ENCODE data around the gene CDC14A. TPM values are rescaled to one million over a fixed set of nuclear protein-coding genes. Genes with fewer than 3 reads are reported as not detected.

The CDC14A gene
- total RNA-seq, 2 experiments from 2014 or later, result 18.9 to 20.2 TPM

- H3K27me3 Mint-ChIP-seq, result no peaks in the 10 kb centered on the region
- ChIA-PET POLR2A (interaction anchor here (0.6 to 1.6 kb wide), 2 partner anchors 20 to 98 kb away, joined by 3 read pairs; no protein-coding TSS in a partner anchor), CTCF (interaction anchor here (1.3 to 3.7 kb wide), 4 partner anchors 11 to 99 kb away, joined by 3 to 24 read pairs (median 4); no protein-coding TSS in a partner anchor)
- H3K4me3 Mint-ChIP-seq, result no peak overlapping the region
- intact Hi-C loops (cut with micrococcal nuclease), result loop anchor here (1.0 to 10.0 kb wide), 2 partner anchors 9 to 488 kb away; partner anchors contain the start of gene SLC35A3
- H3K4me1 Mint-ChIP-seq (ENCODE audit: low read depth), result peaks cover 81% of the 10 kb centered on the region
- peak overlapping the region; percentile 77 for H3K27ac Mint-ChIP-seq
- H3K36me3 Mint-ChIP-seq, result peaks cover 31% of the 10 kb centered on the region
- DNase-seq, result no peak
- no peaks in the 10 kb centered on the region for H3K9me3 Mint-ChIP-seq
Measured at GRCh38 chr1:100452641-100453040, 100.3 kb downstream of the CDC14A start.

DNA sequence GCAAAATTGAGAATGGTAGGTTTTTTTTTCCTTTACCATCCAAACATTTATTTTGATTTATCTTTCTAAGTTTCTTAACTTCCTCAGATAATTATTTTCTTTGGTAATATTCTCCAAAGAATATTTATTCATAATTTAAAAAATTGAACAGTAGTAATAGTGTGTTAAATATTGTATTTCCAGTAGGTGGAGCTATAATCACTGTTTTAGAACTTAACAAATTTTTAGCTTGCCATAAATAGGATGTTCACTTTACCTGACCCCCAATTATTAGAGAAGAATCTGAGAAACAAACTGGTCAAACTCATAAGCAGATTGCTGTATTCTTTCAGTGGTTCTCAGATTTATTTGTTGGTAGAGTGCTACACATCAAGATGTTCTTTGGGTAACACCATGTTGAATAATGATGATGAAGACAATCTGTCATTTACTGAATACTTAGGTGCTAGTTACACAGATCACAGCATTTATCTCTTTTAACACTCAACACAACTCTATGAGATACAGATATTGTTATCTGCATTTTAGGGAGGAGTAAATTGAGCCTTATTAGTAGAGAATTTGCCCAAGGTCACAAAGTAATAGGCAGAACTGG lies 103.3 kb downstream of the CDC14A start:
- no peaks in the 10 kb centered on the region for H3K9me3 Mint-ChIP-seq
- CTCF ChIA-PET, result interaction anchor here (0.6 to 3.7 kb wide), 39 partner anchors 9 to 611 kb away, joined by 3 to 25 read pairs (median 5); partner anchors contain the start of genes CDC14A, DBT and RTCA
- no peak for DNase-seq
- peaks cover 67% of the 10 kb centered on the region for H3K4me1 Mint-ChIP-seq (ENCODE audit: low read depth)
- POLR2A ChIA-PET, result interaction anchor here (1.7 kb wide), 1 partner anchor 102 kb away, joined by 6 read pairs; no protein-coding TSS in a partner anchor
- H3K36me3 Mint-ChIP-seq, result peaks cover 9% of the 10 kb centered on the region
- intact Hi-C loops (cut with micrococcal nuclease), result loop anchor here (10.0 kb wide), 1 partner anchor 491 kb away; the partner anchor contains the start of gene SLC35A3
- no peaks in the 10 kb centered on the region for H3K27me3 Mint-ChIP-seq
- H3K4me3 Mint-ChIP-seq, result no peak overlapping the region
- H3K27ac Mint-ChIP-seq, result peak overlapping the region; percentile 64

- no peaks in the 10 kb centered on the region for H3K9me3 Mint-ChIP-seq
- no peak overlapping the region for H3K4me3 Mint-ChIP-seq
- no peaks in the 10 kb centered on the region for H3K27me3 Mint-ChIP-seq
- peaks cover 5% of the 10 kb centered on the region for H3K36me3 Mint-ChIP-seq
- peaks cover 55% of the 10 kb centered on the region for H3K4me1 Mint-ChIP-seq (ENCODE audit: low read depth)
- CTCF ChIA-PET, result interaction anchor here (0.6 to 8.4 kb wide), 19 partner anchors 10 to 646 kb away, joined by 3 to 116 read pairs (median 7); partner anchors contain the start of gene RTCA
- peak overlapping the region; percentile 56 for H3K27ac Mint-ChIP-seq
- intact Hi-C loops (cut with micrococcal nuclease), result loop anchor here (10.0 kb wide), 1 partner anchor 492 kb away; the partner anchor contains the start of gene SLC35A3
- DNase-seq, result no peak
- POLR2A ChIA-PET, result interaction anchor here (3.8 kb wide), 1 partner anchor 104 kb away, joined by 11 read pairs; the partner anchor contains the start of gene CDC14A
Measured at GRCh38 chr1:100456880-100457279, 104.6 kb downstream of the CDC14A start.

GRCh38 chr1:100457683-100458082 lies 105.4 kb downstream of the CDC14A start:
- ChIA-PET POLR2A (interaction anchor here (3.8 kb wide), 1 partner anchor 105 kb away, joined by 11 read pairs; the partner anchor contains the start of gene CDC14A), CTCF (interaction anchor here (1.8 to 8.4 kb wide), 11 partner anchors 9 to 411 kb away, joined by 6 to 116 read pairs (median 11); partner anchors contain the start of genes CDC14A and RTCA)
- Mint-ChIP-seq H3K27me3 (no peaks in the 10 kb centered on the region), H3K27ac (peak overlapping the region; percentile 39), H3K36me3 (peaks cover 5% of the 10 kb centered on the region), H3K9me3 (no peaks in the 10 kb centered on the region), H3K4me3 (no peak overlapping the region), H3K4me1 (ENCODE audit: low read depth) (peaks cover 51% of the 10 kb centered on the region)
- no peak for DNase-seq
- intact Hi-C loops (cut with micrococcal nuclease), result loop anchor here (2.0 to 10.0 kb wide), 2 partner anchors 105 to 493 kb away; partner anchors contain the start of genes CDC14A and SLC35A3

DNA sequence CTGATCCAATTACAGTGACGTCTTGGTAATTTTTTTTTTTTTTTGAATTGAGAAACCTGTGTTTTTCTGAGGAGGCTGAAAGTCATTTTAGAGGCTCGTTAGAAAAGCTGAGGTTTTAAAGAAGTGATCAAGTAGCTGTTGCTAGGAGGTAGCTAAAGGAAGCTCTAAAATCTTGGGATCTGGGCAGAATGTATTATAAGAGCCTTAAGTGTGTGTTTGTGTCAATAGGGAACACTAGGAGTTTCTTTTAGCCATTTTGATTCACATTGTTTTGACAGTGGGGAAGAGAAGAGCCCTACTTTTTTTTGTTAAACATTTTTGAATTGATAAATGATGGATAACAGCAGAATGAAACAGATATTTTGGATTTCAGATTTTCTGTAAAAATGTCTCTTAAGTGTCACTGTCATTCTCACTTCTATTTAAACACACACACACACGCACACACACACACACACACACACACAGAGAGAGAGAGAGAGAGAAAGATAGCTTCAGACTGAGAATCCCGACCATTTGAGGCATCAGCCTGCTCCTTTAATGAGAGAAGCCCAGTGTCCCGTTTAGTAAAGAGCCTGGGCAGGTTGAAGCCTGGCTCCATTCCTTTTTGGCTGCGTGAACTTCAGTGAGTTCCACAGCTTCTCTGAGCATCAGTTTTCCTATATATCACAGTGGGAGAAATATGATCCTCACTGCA lies 106.5 kb downstream of the CDC14A start:
- intact Hi-C loops (cut with micrococcal nuclease), result loop anchor here (1.0 to 10.0 kb wide), 8 partner anchors 48 to 651 kb away; partner anchors contain the start of genes CDC14A, RTCA, SLC35A3 and TRMT13
- H3K27ac Mint-ChIP-seq, result peak overlapping the region; percentile 73
- H3K9me3 Mint-ChIP-seq, result no peaks in the 10 kb centered on the region
- peaks cover 54% of the 10 kb centered on the region for H3K4me1 Mint-ChIP-seq (ENCODE audit: low read depth)
- no peaks in the 10 kb centered on the region for H3K27me3 Mint-ChIP-seq
- no peak for DNase-seq
- H3K36me3 Mint-ChIP-seq, result peaks cover 5% of the 10 kb centered on the region
- no peak overlapping the region for H3K4me3 Mint-ChIP-seq
- ChIA-PET CTCF (interaction anchor here (0.5 to 8.4 kb wide), 55 partner anchors 8 to 683 kb away, joined by 3 to 116 read pairs (median 4); partner anchors contain the start of genes CDC14A, DBT, RTCA and SASS6), POLR2A (interaction anchor here (1.5 to 3.8 kb wide), 2 partner anchors 106 to 193 kb away, joined by 9 to 11 read pairs; partner anchors contain the start of genes CDC14A and RTCA)

DNA sequence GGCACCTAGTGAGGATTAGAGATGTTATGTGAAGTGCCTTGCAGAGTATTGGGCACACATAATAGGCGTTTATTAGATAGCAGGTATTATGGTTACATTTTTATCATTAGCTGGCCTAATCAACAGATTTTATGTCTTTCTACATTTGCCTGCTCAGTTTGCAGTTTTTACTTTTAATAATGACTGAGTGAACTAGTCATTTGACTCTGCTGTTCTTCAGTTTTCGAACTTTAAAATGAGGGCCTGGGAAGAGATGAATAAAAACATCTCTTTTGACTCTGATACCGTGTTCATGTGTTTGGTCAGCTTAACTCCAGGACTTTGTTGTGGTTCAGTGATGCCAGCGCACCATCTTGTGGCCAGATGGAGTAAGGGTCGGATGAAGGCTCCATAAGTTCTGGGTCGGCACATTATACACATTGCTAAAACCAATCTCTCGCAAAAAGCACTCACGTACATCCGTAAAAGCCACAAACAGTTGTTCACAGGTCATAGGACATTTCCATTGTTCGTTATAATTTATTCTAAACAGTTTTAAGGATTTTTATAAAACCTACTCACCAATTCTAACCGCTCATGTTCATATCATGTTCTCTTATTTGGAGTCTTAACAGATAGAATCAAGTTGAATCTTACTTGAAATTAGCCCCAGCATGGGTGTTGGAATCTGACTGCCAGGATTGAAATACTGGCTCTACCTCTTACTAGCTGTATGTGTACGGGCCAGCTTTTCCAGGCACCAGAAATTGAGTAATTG lies 107.2 kb downstream of the CDC14A start:
- Mint-ChIP-seq H3K4me3 (peak overlapping the region; percentile 17), H3K27ac (peak overlapping the region; percentile 73), H3K36me3 (peaks cover 8% of the 10 kb centered on the region), H3K9me3 (no peaks in the 10 kb centered on the region), H3K27me3 (no peaks in the 10 kb centered on the region), H3K4me1 (ENCODE audit: low read depth) (peaks cover 58% of the 10 kb centered on the region)
- CTCF ChIA-PET, result interaction anchor here (0.5 to 8.4 kb wide), 55 partner anchors 9 to 652 kb away, joined by 3 to 116 read pairs (median 4); partner anchors contain the start of genes CDC14A, DBT, RTCA and SASS6
- POLR2A ChIA-PET, result interaction anchor here (1.5 to 3.8 kb wide), 2 partner anchors 107 to 193 kb away, joined by 9 to 11 read pairs; partner anchors contain the start of genes CDC14A and RTCA
- peak; percentile 88 for DNase-seq
- intact Hi-C loops (cut with micrococcal nuclease), result loop anchor here (1.0 to 10.0 kb wide), 9 partner anchors 48 to 833 kb away; partner anchors contain the start of genes CDC14A, RTCA, SLC35A3 and TRMT13

- Mint-ChIP-seq H3K9me3 (no peaks in the 10 kb centered on the region), H3K4me3 (no peak overlapping the region), H3K36me3 (peaks cover 3% of the 10 kb centered on the region), H3K27ac (no peak overlapping the region), H3K27me3 (no peaks in the 10 kb centered on the region), H3K4me1 (ENCODE audit: low read depth) (peaks cover 47% of the 10 kb centered on the region)
- intact Hi-C loops (cut with micrococcal nuclease), result loop anchor here (5.0 kb wide), 1 partner anchor 831 kb away; no protein-coding TSS in a partner anchor
- ChIA-PET POLR2A (interaction anchor here (0.6 to 0.7 kb wide), 2 partner anchors 154 to 196 kb away, joined by 3 read pairs; no protein-coding TSS in a partner anchor), CTCF (interaction anchor here (0.6 to 8.4 kb wide), 10 partner anchors 15 to 653 kb away, joined by 3 to 116 read pairs (median 4); partner anchors contain the start of gene CDC14A)
- DNase-seq, result no peak
Measured at GRCh38 chr1:100461222-100461621, 108.9 kb downstream of the CDC14A start.

GRCh38 chr1:100462326-100463025 lies 110.2 kb downstream of the CDC14A start:
- intact Hi-C loops (cut with micrococcal nuclease), result loop anchor here (1.0 to 5.0 kb wide), 3 partner anchors 81 to 830 kb away; no protein-coding TSS in a partner anchor
- H3K4me1 Mint-ChIP-seq (ENCODE audit: low read depth), result peaks cover 42% of the 10 kb centered on the region
- CTCF ChIA-PET, result interaction anchor here (0.7 to 8.4 kb wide), 7 partner anchors 45 to 406 kb away, joined by 3 to 116 read pairs (median 4); partner anchors contain the start of gene CDC14A
- no peaks in the 10 kb centered on the region for H3K27me3 Mint-ChIP-seq
- DNase-seq, result no peak
- POLR2A ChIA-PET, result no interaction called here
- no peak overlapping the region for H3K4me3 Mint-ChIP-seq
- no peak overlapping the region for H3K27ac Mint-ChIP-seq
- H3K36me3 Mint-ChIP-seq, result peaks cover 3% of the 10 kb centered on the region
- no peaks in the 10 kb centered on the region for H3K9me3 Mint-ChIP-seq

DNA sequence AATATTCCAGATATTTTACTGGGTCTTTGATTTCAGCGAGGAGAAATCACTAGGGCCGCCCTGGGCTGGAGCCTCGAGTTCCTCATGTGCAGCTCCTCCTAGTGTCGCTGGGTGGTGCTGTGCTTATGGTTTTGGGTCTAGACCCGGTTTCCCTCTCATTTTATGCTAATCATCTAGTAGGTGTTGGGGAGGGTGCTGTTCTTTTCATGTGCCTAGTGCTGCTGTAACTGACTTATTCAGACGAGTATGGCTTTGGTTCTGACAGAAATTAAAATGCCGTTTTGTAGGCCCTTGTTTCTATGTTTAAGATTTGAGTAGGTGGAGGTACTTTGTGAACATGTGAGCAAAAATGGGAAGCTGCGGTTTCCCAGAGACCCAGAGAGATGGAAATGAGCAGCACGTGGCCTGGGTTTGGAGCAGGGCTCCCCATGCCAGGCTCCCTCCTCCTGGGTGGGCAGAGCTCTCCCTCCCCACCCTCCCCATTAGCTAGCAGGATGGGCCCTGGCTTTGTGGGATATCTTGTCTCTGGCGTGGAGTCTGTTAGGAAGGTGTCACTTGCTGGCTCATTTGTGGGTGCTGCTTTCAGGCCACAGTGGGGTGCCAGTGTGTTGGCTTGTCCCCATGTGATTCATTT lies 111.6 kb downstream of the CDC14A start:
- Mint-ChIP-seq H3K36me3 (peaks cover 9% of the 10 kb centered on the region), H3K27me3 (no peaks in the 10 kb centered on the region), H3K4me3 (no peak overlapping the region), H3K4me1 (ENCODE audit: low read depth) (peaks cover 45% of the 10 kb centered on the region), H3K9me3 (no peaks in the 10 kb centered on the region), H3K27ac (peak overlapping the region; percentile 79)
- CTCF ChIA-PET, result interaction anchor here (0.5 to 8.4 kb wide), 35 partner anchors 8 to 825 kb away, joined by 3 to 116 read pairs (median 4); partner anchors contain the start of genes RTCA, SLC35A3 and VCAM1
- intact Hi-C loops (cut with micrococcal nuclease), result loop anchor here (1.0 to 5.0 kb wide), 3 partner anchors 79 to 828 kb away; no protein-coding TSS in a partner anchor
- POLR2A ChIA-PET, result interaction anchor here (1.0 to 1.6 kb wide), 3 partner anchors 51 to 198 kb away, joined by 3 to 4 read pairs (median 3); partner anchors contain the start of gene RTCA
- DNase-seq, result peak; percentile 73

DNA sequence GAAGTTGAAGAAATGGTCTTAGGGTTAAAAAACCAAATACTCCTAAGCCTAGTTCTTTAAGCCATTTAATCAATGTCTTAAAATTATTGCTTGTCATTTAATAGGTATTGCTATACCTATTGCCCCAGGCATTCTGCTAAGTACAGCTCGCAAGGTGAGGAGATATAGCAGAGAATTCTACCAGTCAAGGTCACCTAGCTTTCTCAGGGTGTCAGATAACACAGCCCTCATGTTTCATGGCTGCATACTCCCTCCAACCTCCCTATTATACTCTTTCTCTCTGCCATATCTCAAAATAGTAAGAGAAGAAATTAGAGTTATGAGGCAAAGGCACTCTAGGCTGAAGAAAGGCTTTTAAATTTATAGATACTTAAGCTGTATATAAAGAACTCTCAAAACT lies 117.3 kb downstream of the CDC14A start:
- peaks cover 33% of the 10 kb centered on the region for H3K4me1 Mint-ChIP-seq (ENCODE audit: low read depth)
- no peaks in the 10 kb centered on the region for H3K9me3 Mint-ChIP-seq
- no peak for DNase-seq
- ChIA-PET POLR2A (no interaction called here), CTCF (interaction anchor here (0.7 to 2.3 kb wide), 4 partner anchors 10 to 399 kb away, joined by 3 to 11 read pairs (median 4); no protein-coding TSS in a partner anchor)
- intact Hi-C loops (cut with micrococcal nuclease), result no loop called here
- H3K27ac Mint-ChIP-seq, result no peak overlapping the region
- no peak overlapping the region for H3K4me3 Mint-ChIP-seq
- H3K27me3 Mint-ChIP-seq, result no peaks in the 10 kb centered on the region
- peaks cover 15% of the 10 kb centered on the region for H3K36me3 Mint-ChIP-seq
